Mesothelial cell of epicardium (in vitro differentiated cells): ENCODE measurements around the gene KLC3. TPM values are rescaled to one million over a fixed set of nuclear protein-coding genes. Genes with fewer than 3 reads are reported as not detected.

Source experiments
- DNase-seq, 2 experiments: peaks; one replicate each; pipeline ENCODE4 v3.0.0; 2021; ENCODE audit warnings: low spot score in 2 of 2; ENCODE audit not compliant: unreplicated experiment in 2 of 2
- H3K27ac Mint-ChIP-seq: 2 replicates; pipeline ENCODE4 v1.8.0; 2021; ENCODE audit warnings: mixed read lengths
- H3K27me3 Mint-ChIP-seq: 2 replicates; pipeline ENCODE4 v1.8.0; 2021; ENCODE audit warnings: low read depth, mixed read lengths
- H3K36me3 Mint-ChIP-seq: 2 replicates; pipeline ENCODE4 v1.8.0; 2021; ENCODE audit warnings: mixed read lengths
- H3K4me1 Mint-ChIP-seq: 2 replicates; pipeline ENCODE4 v1.8.0; 2021; ENCODE audit warnings: mixed read lengths
- H3K4me3 Mint-ChIP-seq: 2 replicates; pipeline ENCODE4 v1.8.0; 2021; ENCODE audit warnings: mild to moderate bottlenecking, moderate library complexity, mixed read lengths
- H3K9me3 Mint-ChIP-seq: 2 replicates; pipeline ENCODE4 v1.8.0; 2021; ENCODE audit warnings: mixed read lengths
- CTCF ChIP-seq: fragments of 200-600 bp; sonication (generic); IDR thresholded peaks from one replicate; pipeline ENCODE4 v1.5.0; 2021; ENCODE audit warnings: antibody characterized with exemption; ENCODE audit not compliant: unreplicated experiment
- total RNA-seq: library from RNA; stranded (reverse); gene quantifications from 3 replicates; pipeline ENCODE4 v1.2.1, GENCODE V29; 2021

Gene KLC3
- total RNA-seq, 1 donor from 2014 or later, result 6.9 TPM

- H3K4me3 Mint-ChIP-seq, result no peak overlapping the region
- no peak for TF ChIP-seq CTCF
- DNase-seq, result no peak
- H3K9me3 Mint-ChIP-seq, result peaks cover 11% of the 10 kb centered on the region
- no peak overlapping the region for H3K27ac Mint-ChIP-seq
- H3K4me1 Mint-ChIP-seq, result no peaks in the 10 kb centered on the region
- H3K36me3 Mint-ChIP-seq, result peaks cover 56% of the 10 kb centered on the region
- no peaks in the 10 kb centered on the region for H3K27me3 Mint-ChIP-seq
Measured at GRCh38 chr19:45296355-45296754, 44.2 kb upstream of the KLC3 start.

GRCh38 chr19:45297674-45298073 lies 42.9 kb upstream of the KLC3 start:
- no peak overlapping the region for H3K4me3 Mint-ChIP-seq
- H3K4me1 Mint-ChIP-seq, result no peaks in the 10 kb centered on the region
- TF ChIP-seq CTCF, result no peak
- H3K36me3 Mint-ChIP-seq, result peaks cover 44% of the 10 kb centered on the region
- H3K27me3 Mint-ChIP-seq, result no peaks in the 10 kb centered on the region
- no peak for DNase-seq
- no peak overlapping the region for H3K27ac Mint-ChIP-seq
- H3K9me3 Mint-ChIP-seq, result peaks cover under 1% of the 10 kb centered on the region

GRCh38 chr19:45298264-45298663 lies 42.3 kb upstream of the KLC3 start:
- Mint-ChIP-seq H3K27me3 (no peaks in the 10 kb centered on the region), H3K36me3 (peaks cover 41% of the 10 kb centered on the region), H3K9me3 (no peaks in the 10 kb centered on the region), H3K27ac (no peak overlapping the region), H3K4me1 (no peaks in the 10 kb centered on the region), H3K4me3 (no peak overlapping the region)
- DNase-seq, result no peak
- no peak for TF ChIP-seq CTCF

- no peak for TF ChIP-seq CTCF
- Mint-ChIP-seq H3K9me3 (no peaks in the 10 kb centered on the region), H3K27me3 (no peaks in the 10 kb centered on the region), H3K36me3 (peaks cover 36% of the 10 kb centered on the region), H3K4me3 (no peak overlapping the region), H3K4me1 (no peaks in the 10 kb centered on the region), H3K27ac (peak overlapping the region; percentile 47)
- DNase-seq, result no peak
Measured at GRCh38 chr19:45299719-45300118, 40.8 kb upstream of the KLC3 start.

GRCh38 chr19:45302416-45302815 lies 38.1 kb upstream of the KLC3 start:
- no peak for TF ChIP-seq CTCF
- no peak for DNase-seq
- Mint-ChIP-seq H3K4me3 (no peak overlapping the region), H3K36me3 (peaks cover 21% of the 10 kb centered on the region), H3K27me3 (no peaks in the 10 kb centered on the region), H3K27ac (no peak overlapping the region), H3K9me3 (no peaks in the 10 kb centered on the region), H3K4me1 (peaks cover 10% of the 10 kb centered on the region)
